ENCODE results near the gene CLEC2L.

Gene CLEC2L

GRCh38 chr7:139534096-139534495 is 10.6 kb downstream of the CLEC2L start:
- no peaks in the 10 kb centered on the region for H3K36me3 Mint-ChIP-seq (ENCODE audit: low read depth)
- TF ChIP-seq CTCF (IDR thresholded peaks at IDR 0.05; ENCODE audit: unreplicated experiment in 3 of 3) = no peak
- H3K27me3 Mint-ChIP-seq (ENCODE audit: low read depth) = peaks cover 23% of the 10 kb centered on the region
- H3K27ac Mint-ChIP-seq = no peak overlapping the region
- peaks cover 15% of the 10 kb centered on the region for H3K4me1 Mint-ChIP-seq
- H3K9me3 Mint-ChIP-seq = no peaks in the 10 kb centered on the region
- H3K4me3 Mint-ChIP-seq = no peak overlapping the region

DNA sequence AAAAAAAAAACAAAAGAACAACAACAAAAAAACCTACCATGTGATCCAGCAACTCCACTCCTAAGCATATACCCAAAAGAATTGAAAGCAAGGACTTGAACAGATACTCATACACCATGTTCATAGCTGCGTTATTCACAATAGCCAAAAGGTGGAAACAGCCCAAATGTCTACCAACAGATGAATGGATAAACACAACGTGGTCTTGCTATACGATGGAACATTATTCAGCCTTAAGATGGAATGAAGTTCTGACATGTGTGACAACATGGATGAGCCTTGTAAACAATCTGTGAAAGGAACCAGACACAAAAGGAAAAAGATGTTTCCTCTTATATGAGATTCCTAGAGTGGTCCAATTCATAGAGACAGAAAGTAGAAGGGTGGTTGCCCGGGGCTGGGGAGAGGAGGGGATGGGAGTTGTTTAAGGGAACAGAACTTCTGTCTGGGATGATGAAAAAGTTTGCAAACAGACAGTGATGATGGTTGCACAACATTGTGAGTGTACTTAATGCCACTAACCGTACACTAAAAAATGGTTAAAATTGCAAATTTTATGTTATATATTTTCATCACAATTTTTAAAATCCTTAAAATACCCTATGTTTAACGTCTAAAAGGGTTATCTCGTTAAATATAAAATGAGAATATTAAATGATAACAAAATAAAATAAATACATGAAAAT is 11.6 kb downstream of the CLEC2L start:
- peaks cover 20% of the 10 kb centered on the region for H3K27me3 Mint-ChIP-seq (ENCODE audit: low read depth)
- H3K9me3 Mint-ChIP-seq = no peaks in the 10 kb centered on the region
- H3K27ac Mint-ChIP-seq = no peak overlapping the region
- no peaks in the 10 kb centered on the region for H3K36me3 Mint-ChIP-seq (ENCODE audit: low read depth)
- H3K4me1 Mint-ChIP-seq = peaks cover 20% of the 10 kb centered on the region
- no peak for TF ChIP-seq CTCF (IDR thresholded peaks at IDR 0.05; ENCODE audit: unreplicated experiment in 3 of 3)
- no peak overlapping the region for H3K4me3 Mint-ChIP-seq

DNA sequence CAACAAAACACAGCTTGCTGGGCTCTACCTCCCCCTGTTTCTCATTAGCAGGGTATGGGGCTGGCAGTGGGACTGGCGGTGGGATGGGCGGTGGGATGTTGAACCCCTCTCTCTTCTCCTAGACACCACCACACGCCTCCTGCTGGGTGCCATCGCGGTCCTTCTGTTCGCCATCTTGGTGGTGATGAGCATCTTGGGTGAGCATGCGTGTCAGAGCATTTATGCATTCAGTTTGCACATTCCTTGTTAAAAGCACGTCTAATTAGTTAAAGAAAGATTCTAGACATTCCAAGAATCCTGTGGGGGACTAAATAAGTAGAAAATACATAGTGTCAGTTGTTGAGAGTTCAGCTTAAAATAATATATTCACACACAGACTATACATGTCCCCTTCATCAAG is 12.7 kb downstream of the CLEC2L start:
- no peaks in the 10 kb centered on the region for H3K9me3 Mint-ChIP-seq
- no peak for TF ChIP-seq CTCF (IDR thresholded peaks at IDR 0.05; ENCODE audit: unreplicated experiment in 3 of 3)
- H3K27me3 Mint-ChIP-seq (ENCODE audit: low read depth) = peaks cover 13% of the 10 kb centered on the region
- no peaks in the 10 kb centered on the region for H3K36me3 Mint-ChIP-seq (ENCODE audit: low read depth)
- peaks cover 20% of the 10 kb centered on the region for H3K4me1 Mint-ChIP-seq
- H3K27ac Mint-ChIP-seq = no peak overlapping the region
- no peak overlapping the region for H3K4me3 Mint-ChIP-seq

DNA sequence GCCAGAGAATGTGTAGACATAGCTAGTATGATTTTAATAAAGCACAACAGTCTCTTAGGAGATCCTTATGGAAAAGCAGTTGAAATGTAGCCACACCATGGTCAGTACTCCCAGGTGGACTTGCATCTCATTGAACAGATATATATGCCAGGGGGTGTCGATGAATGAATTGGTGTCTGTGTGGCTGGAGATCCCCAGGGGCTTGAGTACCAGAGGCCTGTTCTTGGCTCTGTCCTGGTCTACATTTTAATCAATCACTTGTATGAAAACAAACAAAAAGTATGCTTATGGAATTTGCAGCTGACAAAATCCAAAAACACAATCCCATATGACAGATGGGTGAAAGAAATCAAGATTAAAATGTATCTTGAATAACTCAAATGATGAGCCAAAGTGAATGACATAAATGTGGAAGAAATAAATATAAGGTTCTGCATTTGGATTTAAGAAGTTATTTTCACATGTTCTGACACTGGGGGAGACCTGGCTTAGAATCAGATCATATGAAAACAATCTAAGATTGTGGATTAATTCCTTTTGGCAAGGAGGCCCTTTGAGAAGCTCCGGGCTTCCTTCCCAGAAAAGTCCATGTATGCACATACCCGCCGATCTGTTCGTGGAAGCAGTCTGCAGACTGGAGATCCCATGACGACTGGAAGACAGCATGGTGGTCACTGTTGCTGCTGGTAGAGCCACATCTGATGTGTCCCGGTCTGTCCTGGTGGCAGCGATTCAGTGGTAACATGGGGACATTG is 15.6 kb downstream of the CLEC2L start:
- Mint-ChIP-seq H3K4me3 (peak overlapping the region in 1 of 3 experiments; percentile 6), H3K36me3 (ENCODE audit: low read depth) (no peaks in the 10 kb centered on the region), H3K4me1 (peaks cover 25% of the 10 kb centered on the region), H3K27me3 (ENCODE audit: low read depth) (peaks cover 12% of the 10 kb centered on the region), H3K27ac (peak overlapping the region in 2 of 3 experiments; percentile 71 to 73), H3K9me3 (no peaks in the 10 kb centered on the region)
- TF ChIP-seq CTCF (IDR thresholded peaks at IDR 0.05; ENCODE audit: unreplicated experiment in 3 of 3) = no peak

- Mint-ChIP-seq H3K27me3 (ENCODE audit: low read depth) (peaks cover 15% of the 10 kb centered on the region), H3K36me3 (ENCODE audit: low read depth) (no peaks in the 10 kb centered on the region), H3K4me3 (no peak overlapping the region), H3K27ac (no peak overlapping the region), H3K9me3 (no peaks in the 10 kb centered on the region), H3K4me1 (peaks cover 25% of the 10 kb centered on the region)
- TF ChIP-seq CTCF (IDR thresholded peaks at IDR 0.05; ENCODE audit: unreplicated experiment in 3 of 3) = no peak
These were observed 16.7 kb downstream of the CLEC2L start for GRCh38 chr7:139540203-139540602.
